Vagina (tissue), 2 donors: ENCODE data around the gene DBP. TPM values are rescaled to one million over a fixed set of nuclear protein-coding genes. Genes with fewer than 3 reads are reported as not detected.
"Not testable (repeated sequence)": the region's sequence is repeated elsewhere in the genome, so short reads cannot be mapped to it uniquely, and the experiment has no call there.

Experiments
- DNase-seq, 2 donors: peaks; one replicate each; pipeline ENCODE4 v3.0.0-alpha.2; 2017; ENCODE audit errors: extremely low spot score in 2 of 2
- H3K27ac ChIP-seq: fragments of 200-600 bp; sonication (generic); one replicate; pipeline ENCODE4 v1.5.1; 2019
- H3K27me3 ChIP-seq: fragments of 200-600 bp; sonication (generic); one replicate; pipeline ENCODE4 v1.5.1; 2019
- H3K36me3 ChIP-seq, 2 donors: fragments of 200-600 bp; sonication (generic); one replicate each; pipeline ENCODE4 v1.5.1; 2017 to 2019
- H3K4me1 ChIP-seq: fragments of 200-600 bp; sonication (generic); one replicate; pipeline ENCODE4 v1.5.1; 2019
- H3K4me3 ChIP-seq, 2 donors: fragments of 200-600 bp; sonication (generic); 1 replicate in 1 of 2; 2 replicates in 1 of 2; pipeline ENCODE4 v1.5.1; 2016 to 2019
- H3K9me3 ChIP-seq: fragments of 200-600 bp; sonication (generic); one replicate; pipeline ENCODE4 v1.5.1; 2019
- CTCF ChIP-seq, 3 experiments: fragments of 450-650 bp in 2 of 3; fragments of 200-600 bp in 1 of 3; sonication (generic) in 1 of 3; IDR thresholded peaks; one replicate each; pipeline ENCODE4 v1.5.1; 2017 to 2019; ENCODE audit warnings: antibody characterized with exemption in 3 of 3, mild to moderate bottlenecking in 2 of 3, moderate library complexity in 2 of 3
- POLR2A ChIP-seq, 2 donors: fragments of 450-650 bp; IDR thresholded peaks; one replicate each; pipeline ENCODE4 v1.6.1; 2017; ENCODE audit warnings: antibody characterized with exemption in 2 of 2, mild to moderate bottlenecking in 2 of 2, moderate library complexity in 2 of 2
- POLR2AphosphoS5 ChIP-seq, 2 donors: sonication (generic); formaldehyde crosslinking; IDR thresholded peaks; one replicate each; pipeline ENCODE4 v1.9.0; 2017; ENCODE audit warnings: antibody characterized with exemption in 2 of 2, mild to moderate bottlenecking in 2 of 2, low read depth in 1 of 2; ENCODE audit not compliant: insufficient read depth in 1 of 2
- intact Hi-C: fragments of 100-400 bp; cut with DNase I; formaldehyde crosslinking; loops from one replicate; pipeline ENCODE4 v1.15.1; 2023
- total RNA-seq: library from RNA; depleted of rRNA; stranded (reverse); fragments of >200 nt; gene quantifications from one replicate; pipeline ENCODE4 v1.2.3, GENCODE V29; 2016

DBP gene
- total RNA-seq, 1 donor from 2014 or later = 4.9 TPM

DNA sequence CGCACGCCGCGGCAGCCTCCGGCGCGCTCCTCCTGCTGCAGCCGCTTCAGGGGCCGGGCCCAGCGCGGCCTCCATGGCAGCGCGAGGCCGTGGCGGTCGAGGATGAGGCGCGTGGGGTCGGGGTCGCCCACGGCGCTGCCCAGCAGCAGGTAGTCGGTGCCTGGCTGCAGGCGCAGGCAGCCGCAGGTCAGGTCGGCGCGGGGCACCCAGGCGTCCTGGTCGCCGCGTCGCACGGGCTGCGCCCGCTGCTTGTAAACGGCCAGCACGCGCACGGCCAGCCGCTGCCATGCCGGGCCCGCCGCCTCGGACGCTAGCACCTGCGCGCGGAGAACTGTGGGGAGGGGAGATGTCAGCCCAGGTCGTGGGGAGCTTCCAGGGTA lies 24.5 kb upstream of the DBP start:
- intact Hi-C loops = no loop called here
- Histone ChIP-seq H3K4me3 (no peak overlapping the region), H3K4me1 (no peaks in the 10 kb centered on the region), H3K27me3 (no peaks in the 10 kb centered on the region), H3K9me3 (no peaks in the 10 kb centered on the region), H3K36me3 (no peaks in the 10 kb centered on the region), H3K27ac (no peak overlapping the region)
- no peak for DNase-seq
- no peak for TF ChIP-seq POLR2A (IDR thresholded peaks at IDR 0.05)
- no peak for TF ChIP-seq CTCF (IDR thresholded peaks at IDR 0.05)
- TF ChIP-seq POLR2AphosphoS5 (IDR thresholded peaks at IDR 0.05; ENCODE audit: insufficient read depth in 1 of 2, low read depth in 1 of 2) = no peak

DNA sequence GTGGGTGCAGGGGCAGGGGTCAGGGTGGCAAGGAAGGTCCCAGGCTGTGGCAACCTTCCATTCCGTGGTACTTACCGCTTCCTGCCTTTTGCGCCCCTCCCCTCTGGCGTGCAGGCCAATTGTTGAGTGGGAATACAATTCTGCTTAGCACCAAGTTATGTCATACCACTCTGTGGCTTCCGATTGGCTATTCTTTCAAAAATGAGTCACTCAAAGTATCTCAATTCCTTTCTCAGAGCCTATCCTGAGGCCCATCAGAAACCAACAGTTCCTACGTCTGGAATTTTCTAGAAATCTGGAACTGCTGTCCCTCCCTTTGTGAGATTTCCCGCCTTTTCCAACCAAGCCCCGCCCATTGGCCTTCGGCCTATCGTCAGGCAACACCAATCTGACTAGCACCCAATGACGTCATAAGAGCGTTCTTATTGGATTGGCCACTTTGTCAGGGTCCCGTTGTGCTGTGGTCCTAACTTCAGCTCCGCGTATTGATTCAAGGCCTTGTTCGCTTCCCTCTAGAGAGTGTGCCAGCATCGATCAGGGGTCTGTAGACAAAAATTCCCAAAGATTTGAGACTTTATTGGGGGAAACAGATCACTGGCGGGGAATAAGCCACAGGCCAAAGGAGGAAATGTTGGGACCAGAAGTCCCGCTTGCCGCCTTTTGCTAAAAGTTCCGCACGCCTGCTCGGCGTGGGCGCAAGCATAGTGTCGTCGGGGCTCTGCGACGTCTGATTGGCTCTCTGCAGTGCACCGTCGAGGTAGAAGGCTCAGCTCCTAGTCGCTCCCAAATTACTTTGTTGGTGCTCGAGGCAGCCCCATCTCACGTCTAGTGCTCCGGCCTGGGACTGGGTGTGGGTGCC lies 23.9 kb upstream of the DBP start:
- H3K27me3 ChIP-seq = no peaks in the 10 kb centered on the region
- H3K27ac ChIP-seq = no peak overlapping the region
- no peaks in the 10 kb centered on the region for H3K4me1 ChIP-seq
- H3K36me3 ChIP-seq = no peaks in the 10 kb centered on the region
- TF ChIP-seq POLR2AphosphoS5 (IDR thresholded peaks at IDR 0.05; ENCODE audit: insufficient read depth in 1 of 2, low read depth in 1 of 2) = no peak
- no peak for TF ChIP-seq POLR2A (IDR thresholded peaks at IDR 0.05)
- no peak for TF ChIP-seq CTCF (IDR thresholded peaks at IDR 0.05)
- H3K9me3 ChIP-seq = no peaks in the 10 kb centered on the region
- intact Hi-C loops = no loop called here
- no peak for DNase-seq
- H3K4me3 ChIP-seq = no peak overlapping the region

GRCh38 chr19:48659768-48660167 lies 22.6 kb upstream of the DBP start:
- intact Hi-C loops = no loop called here
- no peak for DNase-seq

DNA sequence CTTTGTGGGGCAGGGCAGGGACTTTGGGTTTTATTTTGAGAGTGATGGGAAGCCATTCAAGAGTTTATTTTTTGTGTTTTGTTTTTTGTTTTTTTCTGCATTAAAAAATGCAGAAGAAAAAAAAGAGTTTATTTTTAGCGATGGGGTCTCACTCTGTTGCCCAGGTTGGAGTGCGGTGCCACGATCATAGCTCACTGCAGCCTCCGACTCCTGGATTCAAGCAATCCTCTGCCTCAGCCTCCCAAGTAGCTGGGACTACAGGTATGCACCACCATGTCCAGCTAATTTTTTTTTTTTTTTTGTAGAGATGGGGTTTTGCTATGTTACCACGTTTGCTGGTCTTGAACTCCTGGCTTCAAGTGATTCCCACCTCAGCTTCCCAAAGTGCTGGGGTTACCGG lies 21.3 kb upstream of the DBP start:
- no peaks in the 10 kb centered on the region for H3K4me1 ChIP-seq
- H3K27ac ChIP-seq = no peak overlapping the region
- no peak overlapping the region for H3K4me3 ChIP-seq
- intact Hi-C loops = no loop called here
- no peak for DNase-seq
- H3K36me3 ChIP-seq = no peaks in the 10 kb centered on the region
- no peak for TF ChIP-seq POLR2AphosphoS5 (IDR thresholded peaks at IDR 0.05; ENCODE audit: insufficient read depth in 1 of 2, low read depth in 1 of 2)
- no peak for TF ChIP-seq POLR2A (IDR thresholded peaks at IDR 0.05)
- TF ChIP-seq CTCF (IDR thresholded peaks at IDR 0.05) = no peak
- H3K9me3 ChIP-seq = no peaks in the 10 kb centered on the region
- H3K27me3 ChIP-seq = no peaks in the 10 kb centered on the region

More at GRCh38 chr19:48659768-48660167, 22.6 kb upstream of the DBP start:
- H3K27me3 ChIP-seq = no peaks in the 10 kb centered on the region
- H3K4me3 ChIP-seq = no peak overlapping the region
- H3K9me3 ChIP-seq = no peaks in the 10 kb centered on the region
- H3K27ac ChIP-seq = no peak overlapping the region
- no peaks in the 10 kb centered on the region for H3K36me3 ChIP-seq
- no peaks in the 10 kb centered on the region for H3K4me1 ChIP-seq
- TF ChIP-seq CTCF (IDR thresholded peaks at IDR 0.05) = no peak
- TF ChIP-seq POLR2AphosphoS5 (IDR thresholded peaks at IDR 0.05; ENCODE audit: insufficient read depth in 1 of 2, low read depth in 1 of 2) = no peak
- no peak for TF ChIP-seq POLR2A (IDR thresholded peaks at IDR 0.05)

DNA sequence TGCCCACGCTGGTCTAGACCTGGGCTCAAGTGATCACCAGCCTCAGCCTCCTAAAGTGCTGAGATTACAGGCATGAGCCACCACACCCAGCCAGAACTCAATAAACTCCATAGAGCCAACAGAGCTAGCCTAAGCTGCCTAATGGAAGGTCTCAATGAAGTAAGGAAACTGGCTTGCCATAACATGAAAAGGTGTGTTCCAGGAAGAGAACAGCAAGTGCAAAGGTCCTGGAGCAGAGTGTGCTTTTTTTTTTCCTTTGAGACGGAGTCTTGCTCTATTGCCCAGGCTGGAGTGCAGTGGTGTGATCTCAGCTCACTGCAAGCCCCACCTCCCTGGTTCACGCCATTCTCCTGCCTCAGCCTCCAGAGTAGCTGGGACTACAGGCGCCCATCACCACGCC lies 20.6 kb upstream of the DBP start:
- H3K27me3 ChIP-seq, H3K27ac ChIP-seq, intact Hi-C loops, H3K36me3 ChIP-seq, H3K4me3 ChIP-seq, DNase-seq, H3K9me3 ChIP-seq, H3K4me1 ChIP-seq: not testable (repeated sequence)
